Tracheal epithelial cell (primary cell): Measurements from ENCODE around the gene CLSTN3. TPM values are rescaled to one million over a fixed set of nuclear protein-coding genes. Genes with fewer than 3 reads are reported as not detected.

Experiments
- total RNA-seq: library from RNA; depleted of rRNA; stranded (reverse); fragments of >200 nt; gene quantifications from 2 replicates; pipeline ENCODE4 v1.2.1, GENCODE V29; 2014

Gene CLSTN3
- total RNA-seq: 8.7 and 17.4 TPM in 2 replicates

GRCh38 chr12:7129872-7130691 lies at the start of gene CLSTN3:
CLSTN3 (plus strand) TSS chr12:7130371; CDS start chr12:7130649, 278 bp downstream.

GRCh38 chr12:7092229-7092985 lies 37.8 kb upstream of the CLSTN3 start, which contains the start of gene C1R:
C1R (minus strand) TSS chr12:7092445; CDS start chr12:7092388, 57 bp downstream.

GRCh38 chr12:7108796-7109571 lies 21.2 kb upstream of the CLSTN3 start, which contains the start of gene C1RL:
C1RL (minus strand) TSS chr12:7109214; CDS start chr12:7109180, 34 bp downstream.

GRCh38 chr12:7128681-7129286 lies 1.4 kb upstream of the CLSTN3 start, which contains the start of gene RBP5:
RBP5 (minus strand) TSS chr12:7128889; CDS start chr12:7128775, 114 bp downstream.

GRCh38 chr12:7189398-7190267 lies 59.5 kb downstream of the CLSTN3 start, which contains the start of gene PEX5:
PEX5 (plus strand) TSS chr12:7189686; CDS start chr12:7190378, 692 bp downstream.

Other genes starting within 250 kb of the CLSTN3 start
- gene LRRC23, start 225.5 kb upstream of the CLSTN3 start, total RNA-seq: 11.3 and 11.7 TPM in 2 replicates
- 6.6 and 31.1 TPM in 2 replicates for gene ENO2, start 215.8 kb upstream of the CLSTN3 start, total RNA-seq
- gene ATN1, start 202.4 kb upstream of the CLSTN3 start, total RNA-seq: 6.3 and 12.8 TPM in 2 replicates
- not detected in 2 replicates for gene RNU7-1, start 186.6 kb upstream of the CLSTN3 start, total RNA-seq
- gene C12orf57, start 186.3 kb upstream of the CLSTN3 start, total RNA-seq: 86.0 and 133 TPM in 2 replicates
- 8.9 and 13.0 TPM in 2 replicates for gene PTPN6, start 179.0 kb upstream of the CLSTN3 start, total RNA-seq
- 218 and 285 TPM in 2 replicates for gene PHB2, start 159.7 kb upstream of the CLSTN3 start, total RNA-seq
- 68.8 and 101 TPM in 2 replicates for gene EMG1, start 159.5 kb upstream of the CLSTN3 start, total RNA-seq
- gene LPCAT3, start 111.9 kb upstream of the CLSTN3 start, total RNA-seq: 5.5 and 6.2 TPM in 2 replicates
- 1.1 and 11.6 TPM in 2 replicates for gene C1S, start 69.7 kb upstream of the CLSTN3 start, total RNA-seq
- 1.1 and 8.0 TPM in 2 replicates for gene C1R, start 37.9 kb upstream of the CLSTN3 start, total RNA-seq
- gene C1RL, start 21.2 kb upstream of the CLSTN3 start, total RNA-seq: 16.4 and 18.3 TPM in 2 replicates
- not detected in 2 replicates for gene RBP5, start 1.5 kb upstream of the CLSTN3 start, total RNA-seq
- 30.7 and 31.6 TPM in 2 replicates for gene PEX5, start 59.3 kb downstream of the CLSTN3 start, total RNA-seq
- gene ACSM4, start 173.7 kb downstream of the CLSTN3 start, total RNA-seq: not detected in 2 replicates